ENCODE measurements around the gene LRRC2. TPM values are rescaled to one million over a fixed set of nuclear protein-coding genes. Genes with fewer than 3 reads are reported as not detected.

Gene LRRC2
- polyA plus RNA-seq, 3 donors = not detected

GRCh38 chr3:46586738-46587246, 20.7 kb upstream of the LRRC2 start:
- H3K79me2 ChIP-seq (ENCODE audit: insufficient read depth, low read length) = no peaks in the 10 kb centered on the region
- Mint-ChIP-seq H3K36me3 (no peaks in the 10 kb centered on the region), H3K4me3 (no peak overlapping the region), H3K9me3 (peaks cover 0 to 2% (median 2%) of the 10 kb centered on the region in 7 donors), H3K4me1 (no peaks in the 10 kb centered on the region), H3K27ac (no peak overlapping the region), H3K27me3 (ENCODE audit: low read depth in 3 of 3) (peaks cover 1 to 9% (median 3%) of the 10 kb centered on the region in 3 donors)
- H3K36me3 ChIP-seq (replicated peaks in 1 of 2; ENCODE audit: control insufficient read depth in 1 of 2, insufficient read depth in 2 of 2, low read length in 2 of 2) = no peaks in the 10 kb centered on the region
- H4K20me1 ChIP-seq (ENCODE audit: insufficient read depth, low read length) = no peaks in the 10 kb centered on the region
- no peak overlapping the region for H3K9ac ChIP-seq (ENCODE audit: insufficient read depth, low read length, poor library complexity, severe bottlenecking)
- intact Hi-C loops (cut with micrococcal nuclease) = no loop called here
- 85% methylated on average over 5 of the region's 6 CpGs for WGBS (ENCODE audit: insufficient coverage)
- no peaks in the 10 kb centered on the region for H3K4me1 ChIP-seq (ENCODE audit: control insufficient read depth in 1 of 2, insufficient read depth in 2 of 2, low read length in 2 of 2)
- H3K27ac ChIP-seq (ENCODE audit: low read depth in 1 of 2, low read length in 2 of 2) = no peak overlapping the region
- no peaks in the 10 kb centered on the region for H3K9me3 ChIP-seq (replicated peaks in 1 of 2; ENCODE audit: control insufficient read depth in 1 of 2, insufficient read depth in 1 of 2, low read length in 2 of 2)
- no peak overlapping the region for H3K4me3 ChIP-seq (replicated peaks in 1 of 3; ENCODE audit: low read depth in 2 of 3, low read length in 3 of 3)
- H2AFZ ChIP-seq (ENCODE audit: insufficient read depth, low read depth, low read length, poor library complexity, severe bottlenecking) = no peak overlapping the region
- no peaks in the 10 kb centered on the region for H3K27me3 ChIP-seq (ENCODE audit: control insufficient read depth in 2 of 2, insufficient read depth in 2 of 2, low read length in 2 of 2)
- no peak for DNase-seq
- no peak for TF ChIP-seq CTCF (IDR thresholded peaks at IDR 0.05)
- no peak overlapping the region for H3K4me2 ChIP-seq (replicated peaks; ENCODE audit: extremely low read depth, low read length, poor library complexity, severe bottlenecking)

- H3K27me3 Mint-ChIP-seq (ENCODE audit: low read depth in 3 of 3) = peaks cover 1 to 7% (median 3%) of the 10 kb centered on the region in 3 donors
These were observed 19.9 kb upstream of the LRRC2 start for GRCh38 chr3:46585799-46586693.

More at GRCh38 chr3:46585799-46586693, 19.9 kb upstream of the LRRC2 start:
- no peaks in the 10 kb centered on the region for H3K4me1 ChIP-seq (ENCODE audit: control insufficient read depth in 1 of 2, insufficient read depth in 2 of 2, low read length in 2 of 2)
- no peak overlapping the region for H3K27ac Mint-ChIP-seq
- H3K9me3 Mint-ChIP-seq = peaks cover 0 to 2% (median 0%) of the 10 kb centered on the region in 7 donors
- H3K27ac ChIP-seq (ENCODE audit: low read depth in 1 of 2, low read length in 2 of 2) = no peak overlapping the region
- no peaks in the 10 kb centered on the region for H3K36me3 Mint-ChIP-seq
- intact Hi-C loops (cut with micrococcal nuclease) = no loop called here
- H3K9me3 ChIP-seq (replicated peaks in 1 of 2; ENCODE audit: control insufficient read depth in 1 of 2, insufficient read depth in 1 of 2, low read length in 2 of 2) = no peaks in the 10 kb centered on the region
- H3K4me1 Mint-ChIP-seq = no peaks in the 10 kb centered on the region
- no peaks in the 10 kb centered on the region for H3K79me2 ChIP-seq (ENCODE audit: insufficient read depth, low read length)
- no peak overlapping the region for H3K4me2 ChIP-seq (replicated peaks; ENCODE audit: extremely low read depth, low read length, poor library complexity, severe bottlenecking)
- no peaks in the 10 kb centered on the region for H3K36me3 ChIP-seq (replicated peaks in 1 of 2; ENCODE audit: control insufficient read depth in 1 of 2, insufficient read depth in 2 of 2, low read length in 2 of 2)
- H4K20me1 ChIP-seq (ENCODE audit: insufficient read depth, low read length) = no peaks in the 10 kb centered on the region
- H3K4me3 ChIP-seq (replicated peaks in 1 of 3; ENCODE audit: low read depth in 2 of 3, low read length in 3 of 3) = no peak overlapping the region
- no peak for DNase-seq
- H3K27me3 ChIP-seq (ENCODE audit: control insufficient read depth in 2 of 2, insufficient read depth in 2 of 2, low read length in 2 of 2) = no peaks in the 10 kb centered on the region
- no peak overlapping the region for H3K4me3 Mint-ChIP-seq
- no peak for TF ChIP-seq CTCF (IDR thresholded peaks at IDR 0.05)
- no peak overlapping the region for H2AFZ ChIP-seq (ENCODE audit: insufficient read depth, low read depth, low read length, poor library complexity, severe bottlenecking)
- H3K9ac ChIP-seq (ENCODE audit: insufficient read depth, low read length, poor library complexity, severe bottlenecking) = no peak overlapping the region
- whole genome bisulfite sequencing (ENCODE audit: insufficient coverage) = 100% methylated on average over 3 of the region's 5 CpGs

All from CD14-positive monocyte (primary cell).